Glutamatergic neuron (in vitro differentiated cells): Measurements from ENCODE around the gene SPTB. TPM values are rescaled to one million over a fixed set of nuclear protein-coding genes. Genes with fewer than 3 reads are reported as not detected.

Source experiments
- DNase-seq: peaks from one replicate; pipeline ENCODE4 v3.0.0; 2022
- H3K27ac Mint-ChIP-seq: one replicate; pipeline ENCODE4 v1.8.0; 2020; ENCODE audit warnings: mild to moderate bottlenecking, mixed read lengths, inconsistent platforms; ENCODE audit not compliant: unreplicated experiment
- H3K27me3 Mint-ChIP-seq: one replicate; pipeline ENCODE4 v1.8.0; 2020; ENCODE audit warnings: mild to moderate bottlenecking, moderate library complexity, mixed read lengths, inconsistent platforms; ENCODE audit not compliant: unreplicated experiment
- H3K36me3 Mint-ChIP-seq: one replicate; pipeline ENCODE4 v1.8.0; 2020; ENCODE audit warnings: mild to moderate bottlenecking, mixed read lengths, inconsistent platforms; ENCODE audit not compliant: unreplicated experiment
- H3K4me1 Mint-ChIP-seq: one replicate; pipeline ENCODE4 v1.8.0; 2020; ENCODE audit warnings: mild to moderate bottlenecking, low read depth, mixed read lengths, inconsistent platforms; ENCODE audit not compliant: unreplicated experiment
- H3K4me3 Mint-ChIP-seq: one replicate; pipeline ENCODE4 v1.8.0; 2020; ENCODE audit warnings: mild to moderate bottlenecking, mixed read lengths, inconsistent platforms; ENCODE audit not compliant: unreplicated experiment
- H3K9me3 Mint-ChIP-seq: one replicate; pipeline ENCODE4 v1.8.0; 2020; ENCODE audit warnings: mild to moderate bottlenecking, moderate library complexity, mixed read lengths, inconsistent platforms; ENCODE audit not compliant: unreplicated experiment
- CTCF ChIP-seq: fragments of 200-600 bp; sonication (generic); IDR thresholded peaks from one replicate; pipeline ENCODE4 v1.5.0; 2021; ENCODE audit not compliant: partially characterized antibody, unreplicated experiment
- long read RNA-seq: library from polyadenylated mRNA; unstranded; transcript quantifications from one replicate; pipeline ENCODE4 v2.0.0, GENCODE V29; 2020; ENCODE audit not compliant: unreplicated experiment
- total RNA-seq: library from RNA; stranded (reverse); fragmentation: NEBNext Ultra II Directional; extraction: Animal tissue kit (Norgen Biotek cat#: 25700); gene quantifications from one replicate; pipeline ENCODE4 v1.2.1, GENCODE V29; 2021; ENCODE audit not compliant: unreplicated experiment

SPTB gene
- total RNA-seq, result 1.9 TPM
- long read RNA-seq, result 0 reads

- no peaks in the 10 kb centered on the region for H3K9me3 Mint-ChIP-seq
- H3K27ac Mint-ChIP-seq, result no peak within 1 kb of the TSS
- no peaks in the 10 kb centered on the region for H3K4me1 Mint-ChIP-seq
- peak within 1 kb of the TSS; percentile 77 for H3K4me3 Mint-ChIP-seq
- DNase-seq, result peak; percentile 37
- H3K36me3 Mint-ChIP-seq, result no peaks in the 10 kb centered on the region
- no peak for TF ChIP-seq CTCF
- H3K27me3 Mint-ChIP-seq, result peaks cover 8% of the 10 kb centered on the region
Observed at GRCh38 chr14:64879635-64880220, at the start of gene SPTB. TSS of gene SPTB (minus strand) at chr14:64879907. CDS start at chr14:64823094, 56,813 bp downstream.

DNA sequence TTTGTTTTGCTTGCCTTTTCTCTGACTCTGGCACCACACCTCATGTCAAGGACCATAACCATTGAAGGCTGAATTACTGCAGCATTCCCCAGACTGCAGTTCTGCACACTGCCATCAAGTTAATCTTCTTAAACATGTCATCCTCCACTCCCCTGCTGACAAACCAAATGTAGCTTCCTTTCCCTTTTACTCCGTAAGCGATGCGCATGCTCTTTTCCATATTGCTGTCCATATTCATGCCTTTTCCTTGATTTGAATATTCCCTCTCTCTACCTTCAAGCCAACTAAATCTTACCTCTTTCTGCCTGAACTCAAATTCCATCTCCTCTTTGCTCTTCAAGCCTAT is 49.3 kb upstream of the SPTB start:
- DNase-seq, result no peak
- no peak for TF ChIP-seq CTCF

GRCh38 chr14:64928239-64929013 is 48.7 kb upstream of the SPTB start:
- DNase-seq, result no peak
- Mint-ChIP-seq H3K27me3 (no peaks in the 10 kb centered on the region), H3K4me1 (no peaks in the 10 kb centered on the region), H3K4me3 (no peak overlapping the region), H3K36me3 (no peaks in the 10 kb centered on the region), H3K9me3 (no peaks in the 10 kb centered on the region), H3K27ac (no peak overlapping the region)
- TF ChIP-seq CTCF, result no peak

More for the DNA sequence above, 49.3 kb upstream of the SPTB start:
- Mint-ChIP-seq H3K27ac (no peak overlapping the region), H3K36me3 (no peaks in the 10 kb centered on the region), H3K4me1 (no peaks in the 10 kb centered on the region), H3K9me3 (no peaks in the 10 kb centered on the region), H3K27me3 (no peaks in the 10 kb centered on the region), H3K4me3 (no peak overlapping the region)

- Mint-ChIP-seq H3K4me1 (no peaks in the 10 kb centered on the region), H3K27me3 (no peaks in the 10 kb centered on the region), H3K4me3 (no peak overlapping the region), H3K27ac (no peak overlapping the region), H3K9me3 (no peaks in the 10 kb centered on the region), H3K36me3 (no peaks in the 10 kb centered on the region)
- TF ChIP-seq CTCF, result no peak
- no peak for DNase-seq
Observed at GRCh38 chr14:64927031-64927430, 47.3 kb upstream of the SPTB start.

GRCh38 chr14:64926398-64926995 is 46.8 kb upstream of the SPTB start:
- Mint-ChIP-seq H3K27me3 (no peaks in the 10 kb centered on the region), H3K27ac (no peak overlapping the region), H3K4me3 (no peak overlapping the region), H3K4me1 (no peaks in the 10 kb centered on the region), H3K36me3 (no peaks in the 10 kb centered on the region), H3K9me3 (no peaks in the 10 kb centered on the region)
- DNase-seq, result no peak
- TF ChIP-seq CTCF, result no peak
